Endothelial cell of umbilical vein (primary cell): ENCODE data around the gene NACAD. TPM values are rescaled to one million over a fixed set of nuclear protein-coding genes. Genes with fewer than 3 reads are reported as not detected.

ENCODE experiments used
- BruUV-seq: library from RNA; stranded (reverse); fragments of 400-500 nt; replicated peaks from 2 replicates; lab custom pipeline; 2021; lab: Mats Ljungman, UMichigan
- CTCF ChIA-PET: fragments of 300-600, 350-600 bp; sonication (Branson Sonifier 250); formaldehyde crosslinking; loops from one replicate; lab custom pipeline; 2021; ENCODE audit warnings: antibody characterized with exemption, inconsistent platforms; lab: Charles Lee
- POLR2A ChIA-PET: fragments of 300-600, 350-600 bp; sonication (Branson Sonifier 250); formaldehyde crosslinking; loops from one replicate; lab custom pipeline; 2021; ENCODE audit warnings: antibody characterized with exemption, inconsistent platforms; lab: Charles Lee
- DNase-seq: peaks from one replicate; pipeline ENCODE4 v3.0.0-alpha.2; 2011; ENCODE audit warnings: low read depth, low spot score
- FAIRE-seq: peaks from 2 replicates; lab custom pipeline; 2011; peaks lifted over from hg19 to GRCh38; lab: Jason Lieb, UNC
- H2AFZ ChIP-seq: 2 replicates; pipeline ENCODE4 v1.6.0; 2012; ENCODE audit warnings: low read depth, low read length, control low read depth, inconsistent platforms
- H3K27ac ChIP-seq: 2 replicates; pipeline ENCODE4 v1.5.1; 2011; ENCODE audit warnings: low read depth, mild to moderate bottlenecking, control low read depth, low read length, moderate library complexity; ENCODE audit not compliant: insufficient read depth
- H3K27me3 ChIP-seq, 2 experiments: 2 replicates each; pipeline versions ENCODE4 v1.6.0 to v1.6.1; 2011; ENCODE audit warnings: low read length in 2 of 2, mixed read lengths in 1 of 2; ENCODE audit not compliant: control insufficient read depth in 2 of 2, insufficient read depth in 2 of 2
- H3K36me3 ChIP-seq, 2 experiments: 2 replicates in 1 of 2; 3 replicates in 1 of 2; pipeline ENCODE4 v1.5.1; 2011; ENCODE audit warnings: low read length in 2 of 2, mild to moderate bottlenecking in 1 of 2, moderate library complexity in 1 of 2; ENCODE audit not compliant: control insufficient read depth in 2 of 2, insufficient read depth in 2 of 2; ENCODE audit errors: extremely low read depth in 1 of 2
- H3K4me1 ChIP-seq: 3 replicates; pipeline ENCODE4 v1.5.1; 2011; ENCODE audit warnings: mild to moderate bottlenecking, low read length; ENCODE audit not compliant: control insufficient read depth, insufficient read depth; ENCODE audit errors: extremely low read depth
- H3K4me2 ChIP-seq: 2 replicates; pipeline ENCODE4 v1.6.1; 2011; ENCODE audit warnings: low read length, control low read depth, mixed read lengths; ENCODE audit not compliant: insufficient read depth
- H3K4me3 ChIP-seq, 3 experiments: fragments of 200-600 bp in 1 of 3; sonication (generic), shearing (Covaris generic) in 1 of 3; replicated peaks in 1 of 3; 2 replicates each; pipeline ENCODE4 v1.5.1; 2011 to 2016; ENCODE audit warnings: control low read depth in 3 of 3, low read length in 3 of 3, mild to moderate bottlenecking in 2 of 3, inconsistent platforms in 1 of 3, low read depth in 1 of 3, moderate library complexity in 1 of 3; ENCODE audit not compliant: insufficient read depth in 1 of 3
- H3K79me2 ChIP-seq: 2 replicates; pipeline ENCODE4 v1.6.0; 2012; ENCODE audit warnings: low read length, inconsistent platforms; ENCODE audit not compliant: control insufficient read depth, insufficient read depth
- H3K9ac ChIP-seq: replicated peaks from 2 replicates; pipeline ENCODE3; 2011; ENCODE audit warnings: low read length, control low read depth; ENCODE audit not compliant: insufficient read depth; ENCODE audit errors: extremely low read depth
- H3K9me1 ChIP-seq: replicated peaks from 3 replicates; pipeline ENCODE4 v1.6.0; 2011; ENCODE audit warnings: mild to moderate bottlenecking, low read length; ENCODE audit not compliant: control insufficient read depth, insufficient read depth; ENCODE audit errors: extremely low read depth
- H3K9me3 ChIP-seq: replicated peaks from 2 replicates; pipeline ENCODE4 v1.5.1; 2012; ENCODE audit warnings: low read length, inconsistent platforms; ENCODE audit not compliant: control insufficient read depth, insufficient read depth
- H4K20me1 ChIP-seq: replicated peaks from 2 replicates; pipeline ENCODE3; 2011; ENCODE audit warnings: mild to moderate bottlenecking, low read length; ENCODE audit not compliant: control insufficient read depth, insufficient read depth; ENCODE audit errors: extremely low read depth
- CTCF ChIP-seq, 2 donors: IDR thresholded peaks; 1 replicate in 1 of 2; 2 replicates in 1 of 2; pipeline ENCODE4 v1.5.1; 2011; ENCODE audit warnings: low read length in 2 of 2, mild to moderate bottlenecking in 2 of 2, moderate library complexity in 2 of 2, control low read depth in 1 of 2, inconsistent platforms in 1 of 2, low read depth in 1 of 2; ENCODE audit not compliant: insufficient read depth in 1 of 2; ENCODE audit errors: extremely low read depth in 1 of 2
- EZH2 ChIP-seq: IDR thresholded peaks from 2 replicates; pipeline ENCODE4 v1.6.1; 2012; ENCODE audit warnings: borderline replicate concordance, low read depth, mild to moderate bottlenecking, moderate library complexity, low read length, inconsistent platforms; ENCODE audit not compliant: severe bottlenecking
- FOS ChIP-seq: IDR thresholded peaks from 2 replicates; pipeline ENCODE4 v1.6.1; 2011; ENCODE audit warnings: mild to moderate bottlenecking, low read length, moderate library complexity, borderline replicate concordance; ENCODE audit not compliant: insufficient read depth
- GATA2 ChIP-seq: IDR thresholded peaks from 2 replicates; pipeline ENCODE4 v1.7.0; 2011; ENCODE audit warnings: low read depth, mild to moderate bottlenecking, moderate library complexity, mixed read lengths, low read length; ENCODE audit not compliant: insufficient read length, insufficient read depth
- JUN ChIP-seq: IDR thresholded peaks from 2 replicates; pipeline ENCODE4 v1.6.1; 2011; ENCODE audit warnings: borderline replicate concordance, low read depth; ENCODE audit not compliant: insufficient read length, insufficient read depth
- MAX ChIP-seq: IDR thresholded peaks from 2 replicates; pipeline ENCODE4 v1.6.1; 2011; ENCODE audit not compliant: insufficient read depth, insufficient read length
- MYC ChIP-seq: IDR thresholded peaks from one replicate; pipeline ENCODE4 v1.6.1; 2011; ENCODE audit warnings: mild to moderate bottlenecking, low read depth, low read length
- POLR2A ChIP-seq: IDR thresholded peaks from 2 replicates; pipeline ENCODE4 v1.6.1; 2012; ENCODE audit warnings: low read depth, mild to moderate bottlenecking, control low read depth, low read length
- POLR2AphosphoS5 ChIP-seq: IDR thresholded peaks from 2 replicates; pipeline ENCODE4 v1.6.1; 2012; ENCODE audit warnings: low read depth, mild to moderate bottlenecking, control low read depth, low read length, moderate library complexity; ENCODE audit not compliant: insufficient read depth
- dilution Hi-C: fragments of 300-500 bp; cut with MboI; formaldehyde crosslinking; loops from one replicate; pipeline ENCODE4 v1.15.0; 2019; ENCODE audit warnings: low sequenced_read_pairs; ENCODE audit not compliant: extremely low pct_ligation_motif_present
- intact Hi-C: fragments of 100-400 bp; cut with micrococcal nuclease; formaldehyde crosslinking; loops from one replicate; pipeline ENCODE4 v1.10.0; 2022
- polyA plus RNA-seq, 4 experiments: library from polyadenylated mRNA; depleted of rRNA in 3 of 4; stranded (reverse) in 3 of 4; unstranded in 1 of 4; fragments of >200 nt; gene quantifications; 2 replicates each; pipeline versions ENCODE4 v1.2.1 to v1.2.3, GENCODE V29; 2011 to 2012; ENCODE audit warnings: missing spikeins in 1 of 4
- total RNA-seq: library from RNA; stranded (reverse); gene quantifications from 2 replicates; pipeline ENCODE4 v1.2.3, GENCODE V29; 2021

NACAD gene
- total and polyA plus RNA-seq, 2 donors (not counting 3 experiments of a cell fraction or from before 2014, with no cell fraction given) = 1.4 to 6.6 TPM

GRCh38 chr7:45102785-45103712, 14.3 kb upstream of the NACAD start:
- Histone ChIP-seq H2AFZ (no peak overlapping the region), H3K4me2 (no peak overlapping the region), H3K27me3 (no peaks in the 10 kb centered on the region), H3K79me2 (peaks cover 12% of the 10 kb centered on the region), H3K27ac (no peak overlapping the region), H3K9me3 (no peaks in the 10 kb centered on the region), H3K4me1 (no peaks in the 10 kb centered on the region), H3K36me3 (peaks cover 11 to 69% of the 10 kb centered on the region in 2 experiments), H4K20me1 (no peaks in the 10 kb centered on the region), H3K9ac (no peak overlapping the region), H3K9me1 (no peaks in the 10 kb centered on the region), H3K4me3 (no peak overlapping the region)
- dilution Hi-C loops = no loop called here
- intact Hi-C loops = no loop called here
- POLR2A ChIA-PET = no interaction called here
- CTCF ChIA-PET = interaction anchor here (1.2 kb wide), 1 partner anchor 10 kb away, joined by 3 read pairs; no protein-coding TSS in a partner anchor
- BruUV-seq = no TSS peak
- DNase-seq (no peak), FAIRE-seq (no peak)
- TF ChIP-seq MYC (no peak), FOS (no peak), MAX (no peak), POLR2A (no peak), EZH2 (no peak), GATA2 (no peak)

- no peak for FAIRE-seq
- Histone ChIP-seq H3K36me3 (peaks cover 7 to 65% of the 10 kb centered on the region in 2 experiments), H3K4me1 (no peaks in the 10 kb centered on the region), H3K4me2 (no peak overlapping the region), H4K20me1 (no peaks in the 10 kb centered on the region), H3K9me1 (no peaks in the 10 kb centered on the region), H3K4me3 (no peak overlapping the region), H3K79me2 (peaks cover 2% of the 10 kb centered on the region), H3K9me3 (no peaks in the 10 kb centered on the region), H3K9ac (no peak overlapping the region), H2AFZ (no peak overlapping the region), H3K27me3 (no peaks in the 10 kb centered on the region), H3K27ac (no peak overlapping the region)
- no TSS peak for BruUV-seq
- dilution Hi-C loops = no loop called here
- CTCF ChIA-PET = interaction anchor here (1.0 kb wide), 1 partner anchor 13 kb away, joined by 3 read pairs; no protein-coding TSS in a partner anchor
- TF ChIP-seq CTCF (IDR thresholded peaks at IDR 0.05; ENCODE audit: extremely low read depth in 1 of 2, insufficient read depth in 1 of 2, low read depth in 1 of 2, low read length in 2 of 2) (no peak), JUN (no peak), MAX (no peak), POLR2A (no peak), POLR2AphosphoS5 (no peak), GATA2 (no peak), EZH2 (no peak), MYC (no peak), FOS (no peak)
- no peak for DNase-seq
- intact Hi-C loops = no loop called here
- POLR2A ChIA-PET = no interaction called here
These were observed 13.0 kb upstream of the NACAD start for GRCh38 chr7:45101748-45102147.
